ENCODE data around the gene LGMN.

DNA sequence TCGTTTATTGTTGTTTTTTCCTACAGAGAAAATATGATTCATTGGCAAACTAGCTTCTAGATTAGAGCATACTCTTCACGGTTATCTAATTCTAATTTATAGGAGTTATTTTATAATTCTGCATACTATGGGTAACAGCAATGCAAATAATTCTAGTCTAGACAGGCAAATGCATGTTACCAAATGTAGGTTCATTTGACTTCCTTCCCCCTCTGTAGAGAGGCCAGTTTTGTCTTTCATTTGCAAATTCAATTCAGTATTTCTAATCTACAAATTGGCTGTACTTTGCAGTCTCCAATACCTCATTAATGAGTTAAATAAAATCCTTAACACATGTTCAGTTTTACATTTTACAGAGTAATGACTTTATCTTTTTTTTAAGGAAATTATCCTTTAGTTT, 4.2 kb downstream of the LGMN start:
- TF ChIP-seq, protein P1, sequence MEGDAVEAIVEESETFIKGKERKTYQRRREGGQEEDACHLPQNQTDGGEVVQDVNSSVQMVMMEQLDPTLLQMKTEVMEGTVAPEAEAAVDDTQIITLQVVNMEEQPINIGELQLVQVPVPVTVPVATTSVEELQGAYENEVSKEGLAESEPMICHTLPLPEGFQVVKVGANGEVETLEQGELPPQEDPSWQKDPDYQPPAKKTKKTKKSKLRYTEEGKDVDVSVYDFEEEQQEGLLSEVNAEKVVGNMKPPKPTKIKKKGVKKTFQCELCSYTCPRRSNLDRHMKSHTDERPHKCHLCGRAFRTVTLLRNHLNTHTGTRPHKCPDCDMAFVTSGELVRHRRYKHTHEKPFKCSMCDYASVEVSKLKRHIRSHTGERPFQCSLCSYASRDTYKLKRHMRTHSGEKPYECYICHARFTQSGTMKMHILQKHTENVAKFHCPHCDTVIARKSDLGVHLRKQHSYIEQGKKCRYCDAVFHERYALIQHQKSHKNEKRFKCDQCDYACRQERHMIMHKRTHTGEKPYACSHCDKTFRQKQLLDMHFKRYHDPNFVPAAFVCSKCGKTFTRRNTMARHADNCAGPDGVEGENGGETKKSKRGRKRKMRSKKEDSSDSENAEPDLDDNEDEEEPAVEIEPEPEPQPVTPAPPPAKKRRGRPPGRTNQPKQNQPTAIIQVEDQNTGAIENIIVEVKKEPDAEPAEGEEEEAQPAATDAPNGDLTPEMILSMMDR (IDR thresholded peaks at IDR 0.05): no peak
- no peak for TF ChIP-seq POLR2A (IDR thresholded peaks at IDR 0.05)

Data from tibial nerve (tissue), 3 donors.